ENCODE measurements around the gene EVX2.

The EVX2 gene

GRCh38 chr2:176106581-176107539, 23.1 kb upstream of the EVX2 start, which contains the start of gene HOXD11:
TSS of gene HOXD11 (plus strand) at chr2:176107280. CDS start at chr2:176107356, 76 bp downstream.
- no peak for DNase-seq

GRCh38 chr2:176105730-176106580, 22.2 kb upstream of the EVX2 start:
- no peak for DNase-seq

GRCh38 chr2:176105078-176105729, 21.4 kb upstream of the EVX2 start:
- no peak for DNase-seq

- no peak for DNase-seq
Observed at GRCh38 chr2:176104316-176105077, 20.7 kb upstream of the EVX2 start.

GRCh38 chr2:176103742-176104315, 20.1 kb upstream of the EVX2 start:
- DNase-seq: no peak

- no peak for DNase-seq
Observed at GRCh38 chr2:176103194-176103593, 19.4 kb upstream of the EVX2 start.

GRCh38 chr2:176102309-176102866, 18.6 kb upstream of the EVX2 start:
- no peak for DNase-seq

- no peak for DNase-seq
Observed at GRCh38 chr2:176101842-176102241, 18.1 kb upstream of the EVX2 start.

GRCh38 chr2:176101216-176101830, 17.6 kb upstream of the EVX2 start:
- no peak for DNase-seq

GRCh38 chr2:176100547-176101140, 16.9 kb upstream of the EVX2 start:
- DNase-seq: no peak

GRCh38 chr2:176099728-176100546, 16.2 kb upstream of the EVX2 start, which contains the start of gene HOXD12:
TSS of gene HOXD12 (plus strand) at chr2:176099795. CDS start at chr2:176099802, 7 bp downstream.
- DNase-seq: no peak

- no peak for DNase-seq
Observed at GRCh38 chr2:176099159-176099727, 15.5 kb upstream of the EVX2 start.

- DNase-seq: no peak
Observed at GRCh38 chr2:176098366-176099158, 14.8 kb upstream of the EVX2 start.

- no peak for DNase-seq
Observed at GRCh38 chr2:176097820-176098365, 14.1 kb upstream of the EVX2 start.

- DNase-seq: peak; percentile 41 to 43
Observed at GRCh38 chr2:176096986-176097819, 13.4 kb upstream of the EVX2 start.

GRCh38 chr2:176096243-176096985, 12.7 kb upstream of the EVX2 start:
- DNase-seq: peak in 1 of 2 donors; percentile 7

Measured in bone marrow (tissue), 2 donors.